Measurements from ENCODE around the gene LRRC74A.

DNA sequence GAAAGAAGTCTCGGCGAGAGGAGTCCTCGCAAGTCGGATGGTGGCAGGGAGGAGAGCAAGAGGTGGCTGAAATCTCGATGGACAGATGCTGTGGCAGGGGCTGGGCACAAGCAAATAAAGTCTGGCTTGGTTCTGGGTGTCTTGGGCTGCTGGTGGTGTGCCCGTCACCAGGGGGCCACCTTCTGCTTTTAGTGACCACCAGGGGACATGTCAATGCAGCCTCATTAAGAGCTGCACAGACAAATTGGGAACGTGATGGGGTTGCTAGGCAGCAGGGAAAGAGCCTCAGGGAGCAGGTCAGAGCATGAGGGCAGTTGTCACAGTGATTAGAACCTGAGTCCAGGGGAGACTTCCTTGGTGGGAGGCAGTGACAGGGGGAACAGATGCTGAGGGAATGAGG is 44.0 kb downstream of the LRRC74A start:
- TF ChIP-seq, protein P1, sequence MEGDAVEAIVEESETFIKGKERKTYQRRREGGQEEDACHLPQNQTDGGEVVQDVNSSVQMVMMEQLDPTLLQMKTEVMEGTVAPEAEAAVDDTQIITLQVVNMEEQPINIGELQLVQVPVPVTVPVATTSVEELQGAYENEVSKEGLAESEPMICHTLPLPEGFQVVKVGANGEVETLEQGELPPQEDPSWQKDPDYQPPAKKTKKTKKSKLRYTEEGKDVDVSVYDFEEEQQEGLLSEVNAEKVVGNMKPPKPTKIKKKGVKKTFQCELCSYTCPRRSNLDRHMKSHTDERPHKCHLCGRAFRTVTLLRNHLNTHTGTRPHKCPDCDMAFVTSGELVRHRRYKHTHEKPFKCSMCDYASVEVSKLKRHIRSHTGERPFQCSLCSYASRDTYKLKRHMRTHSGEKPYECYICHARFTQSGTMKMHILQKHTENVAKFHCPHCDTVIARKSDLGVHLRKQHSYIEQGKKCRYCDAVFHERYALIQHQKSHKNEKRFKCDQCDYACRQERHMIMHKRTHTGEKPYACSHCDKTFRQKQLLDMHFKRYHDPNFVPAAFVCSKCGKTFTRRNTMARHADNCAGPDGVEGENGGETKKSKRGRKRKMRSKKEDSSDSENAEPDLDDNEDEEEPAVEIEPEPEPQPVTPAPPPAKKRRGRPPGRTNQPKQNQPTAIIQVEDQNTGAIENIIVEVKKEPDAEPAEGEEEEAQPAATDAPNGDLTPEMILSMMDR (IDR thresholded peaks at IDR 0.05; ENCODE audit: poor library complexity) = no peak
- TF ChIP-seq EZH2phosphoT487 (IDR thresholded peaks at IDR 0.05; ENCODE audit: low read depth, severe bottlenecking, unreplicated experiment) (no peak), EZH2 (IDR thresholded peaks at IDR 0.05; ENCODE audit: borderline replicate concordance) (no peak)
